Natural killer cell (primary cell): Measurements from ENCODE around the gene EDARADD. TPM values are rescaled to one million over a fixed set of nuclear protein-coding genes. Genes with fewer than 3 reads are reported as not detected.
A peak's percentile ranks its signal among the peaks of the same experiment; 100 is the strongest.
"Not testable (repeated sequence)": the region's sequence is repeated elsewhere in the genome, so short reads cannot be mapped to it uniquely, and the experiment has no call there.

Source experiments
- ATAC-seq, 3 donors: fragments of 150-1000 bp in 2 of 3; fragments of 200-7000 bp in 1 of 3; cut with Tn5 transposase; 1 replicate in 1 of 3; 2 replicates in 2 of 3; pipeline ENCODE4 v1.10.0; 2021; ENCODE audit warnings: mild to moderate bottlenecking in 2 of 3, moderate library complexity in 2 of 3
- DNase-seq, 2 donors: peaks; one replicate each; pipeline versions ENCODE4 v3.0.0 to v3.0.0-alpha.2; 2013 to 2021; ENCODE audit warnings: mixed read lengths in 1 of 2
- H3K27ac ChIP-seq: one replicate; pipeline ENCODE4 v1.5.1; 2013; ENCODE audit warnings: mild to moderate bottlenecking, low read length
- H3K27me3 ChIP-seq: one replicate; pipeline ENCODE4 v1.6.1; 2013; ENCODE audit warnings: low read length; ENCODE audit not compliant: control insufficient read depth, insufficient read depth
- H3K36me3 ChIP-seq: one replicate; pipeline ENCODE4 v1.6.1; 2013; ENCODE audit warnings: low read length; ENCODE audit not compliant: control insufficient read depth, insufficient read depth
- H3K4me1 ChIP-seq: one replicate; pipeline ENCODE4 v1.6.1; 2013; ENCODE audit warnings: low read length; ENCODE audit not compliant: control insufficient read depth, insufficient read depth
- H3K4me3 ChIP-seq: one replicate; pipeline ENCODE4 v1.5.1; 2013; ENCODE audit warnings: low read length
- H3K9me3 ChIP-seq: one replicate; pipeline ENCODE4 v1.6.1; 2013; ENCODE audit warnings: low read length; ENCODE audit not compliant: control insufficient read depth, insufficient read depth
- H3K27ac Mint-ChIP-seq, 2 donors: one replicate each; pipeline ENCODE4 v1.8.0; 2022; ENCODE audit warnings: mild to moderate bottlenecking in 2 of 2, mixed read lengths in 2 of 2, moderate library complexity in 1 of 2
- H3K27me3 Mint-ChIP-seq, 2 donors: one replicate each; pipeline ENCODE4 v1.8.0; 2022; ENCODE audit warnings: low read depth in 2 of 2, mixed read lengths in 2 of 2
- H3K36me3 Mint-ChIP-seq: one replicate; pipeline ENCODE4 v1.8.0; 2022; ENCODE audit warnings: mixed read lengths
- H3K4me1 Mint-ChIP-seq, 2 donors: one replicate each; pipeline ENCODE4 v1.8.0; 2022; ENCODE audit warnings: mixed read lengths in 2 of 2
- H3K4me3 Mint-ChIP-seq: one replicate; pipeline ENCODE4 v1.8.0; 2022; ENCODE audit warnings: mild to moderate bottlenecking, moderate library complexity, mixed read lengths
- H3K9me3 Mint-ChIP-seq, 2 donors: one replicate each; pipeline ENCODE4 v1.8.0; 2022; ENCODE audit warnings: mixed read lengths in 2 of 2
- WGBS: methylation state at CpG from one replicate; pipeline ENCODE4 v1.1.7; 2013; ENCODE audit warnings: missing lambda C conversion rate; ENCODE audit not compliant: insufficient coverage; 5-methylcytosine and 5-hydroxymethylcytosine counted together
- intact Hi-C: fragments of 100-400 bp; cut with micrococcal nuclease; formaldehyde crosslinking; loops from one replicate; pipeline ENCODE4 v1.14.2; 2022
- total RNA-seq, 4 donors: library from RNA; stranded (reverse); fragments of 120-200 nt in 1 of 4; gene quantifications; one replicate each; pipeline versions ENCODE4 v1.2.3 to v1.2.4, GENCODE V29; 2013 to 2022
- TF ChIP-seq, protein P1 (sequence below): fragments of 200-600 bp; IDR thresholded peaks from one replicate; pipeline ENCODE4 v1.8.0; 2022; ENCODE audit warnings: antibody characterized with exemption

EDARADD gene
- total RNA-seq, 3 donors from 2014 or later (not counting 1 experiment from before 2014, with no cell fraction given), result 2.0 to 5.4 (median 2.6) TPM

DNA sequence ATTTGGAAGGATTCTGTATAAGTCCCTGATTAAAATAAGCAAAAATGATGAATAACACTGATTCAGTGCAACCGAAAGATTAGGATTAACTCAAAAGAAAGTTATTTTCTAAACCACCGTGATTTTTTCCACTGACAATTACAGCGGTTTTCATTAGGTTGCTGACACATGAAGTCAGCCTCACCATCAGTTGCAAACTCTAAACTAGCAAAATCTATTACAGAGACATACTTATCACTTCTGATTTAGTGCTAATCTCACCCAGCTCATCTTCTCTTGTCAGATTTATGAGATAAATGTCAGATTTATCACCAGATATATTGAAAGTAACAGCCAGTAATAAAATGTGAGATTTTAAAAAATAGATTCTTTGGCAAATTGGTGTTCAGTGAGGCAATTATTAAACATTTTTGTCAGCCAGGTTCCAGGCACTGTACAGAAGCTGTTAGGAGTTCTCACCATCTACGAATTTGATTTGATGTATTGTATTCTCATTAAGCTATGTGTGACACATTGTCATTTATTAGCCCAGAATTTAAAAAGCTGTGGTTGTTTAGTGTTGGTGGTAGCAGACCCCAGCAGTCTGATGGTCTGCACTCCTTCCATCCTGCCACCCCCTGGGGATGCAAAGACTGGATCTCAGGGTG is 92.4 kb downstream of the EDARADD start:
- H3K4me1 Mint-ChIP-seq, result peaks cover 0 to 4% of the 10 kb centered on the region in 2 donors
- peaks cover under 1% of the 10 kb centered on the region for H3K4me1 ChIP-seq
- no peaks in the 10 kb centered on the region for H3K36me3 Mint-ChIP-seq
- no peak overlapping the region for H3K4me3 ChIP-seq
- intact Hi-C loops, result no loop called here
- 89% methylated on average over 4 of the region's 4 CpGs for WGBS
- no peak overlapping the region for H3K27ac Mint-ChIP-seq
- H3K27me3 ChIP-seq, result no peaks in the 10 kb centered on the region
- DNase-seq, result no peak
- TF ChIP-seq, protein P1, sequence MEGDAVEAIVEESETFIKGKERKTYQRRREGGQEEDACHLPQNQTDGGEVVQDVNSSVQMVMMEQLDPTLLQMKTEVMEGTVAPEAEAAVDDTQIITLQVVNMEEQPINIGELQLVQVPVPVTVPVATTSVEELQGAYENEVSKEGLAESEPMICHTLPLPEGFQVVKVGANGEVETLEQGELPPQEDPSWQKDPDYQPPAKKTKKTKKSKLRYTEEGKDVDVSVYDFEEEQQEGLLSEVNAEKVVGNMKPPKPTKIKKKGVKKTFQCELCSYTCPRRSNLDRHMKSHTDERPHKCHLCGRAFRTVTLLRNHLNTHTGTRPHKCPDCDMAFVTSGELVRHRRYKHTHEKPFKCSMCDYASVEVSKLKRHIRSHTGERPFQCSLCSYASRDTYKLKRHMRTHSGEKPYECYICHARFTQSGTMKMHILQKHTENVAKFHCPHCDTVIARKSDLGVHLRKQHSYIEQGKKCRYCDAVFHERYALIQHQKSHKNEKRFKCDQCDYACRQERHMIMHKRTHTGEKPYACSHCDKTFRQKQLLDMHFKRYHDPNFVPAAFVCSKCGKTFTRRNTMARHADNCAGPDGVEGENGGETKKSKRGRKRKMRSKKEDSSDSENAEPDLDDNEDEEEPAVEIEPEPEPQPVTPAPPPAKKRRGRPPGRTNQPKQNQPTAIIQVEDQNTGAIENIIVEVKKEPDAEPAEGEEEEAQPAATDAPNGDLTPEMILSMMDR, result no peak
- H3K9me3 ChIP-seq, result no peaks in the 10 kb centered on the region
- no peaks in the 10 kb centered on the region for H3K9me3 Mint-ChIP-seq
- H3K27me3 Mint-ChIP-seq, result peaks cover 5 to 15% of the 10 kb centered on the region in 2 donors
- no peak overlapping the region for H3K4me3 Mint-ChIP-seq
- H3K27ac ChIP-seq, result no peak overlapping the region
- ATAC-seq, result no peak
- H3K36me3 ChIP-seq, result no peaks in the 10 kb centered on the region

DNA sequence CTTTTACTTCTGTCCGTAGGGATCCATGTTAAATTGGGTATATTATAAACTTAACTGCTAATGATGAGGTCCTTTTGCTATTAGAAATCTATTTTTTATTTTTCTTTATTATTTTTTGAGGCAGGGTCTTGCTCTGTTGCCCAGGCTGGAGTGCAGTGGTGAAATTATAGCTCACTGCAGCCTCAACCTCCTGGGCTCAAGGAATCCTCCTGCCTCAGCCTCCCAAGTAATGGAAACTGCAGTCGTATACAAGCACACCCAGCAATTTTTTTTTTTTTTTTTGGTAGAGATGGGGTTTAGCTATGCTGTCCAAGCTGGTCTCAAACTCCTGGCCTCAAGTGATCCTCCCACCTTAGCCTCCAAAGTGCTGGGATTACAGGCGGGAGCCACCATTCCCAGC is 95.1 kb downstream of the EDARADD start:
- H3K27ac Mint-ChIP-seq, H3K36me3 Mint-ChIP-seq, H3K4me1 ChIP-seq, H3K4me1 Mint-ChIP-seq, H3K36me3 ChIP-seq, H3K9me3 Mint-ChIP-seq, H3K27me3 ChIP-seq, H3K4me3 Mint-ChIP-seq, intact Hi-C loops, H3K27ac ChIP-seq, H3K9me3 ChIP-seq, ATAC-seq, DNase-seq, H3K4me3 ChIP-seq: not testable (repeated sequence)
- peaks cover 15 to 25% of the 10 kb centered on the region in 2 donors for H3K27me3 Mint-ChIP-seq
- no CpG with 5 or more reads among the region's 3 CpGs for WGBS

DNA sequence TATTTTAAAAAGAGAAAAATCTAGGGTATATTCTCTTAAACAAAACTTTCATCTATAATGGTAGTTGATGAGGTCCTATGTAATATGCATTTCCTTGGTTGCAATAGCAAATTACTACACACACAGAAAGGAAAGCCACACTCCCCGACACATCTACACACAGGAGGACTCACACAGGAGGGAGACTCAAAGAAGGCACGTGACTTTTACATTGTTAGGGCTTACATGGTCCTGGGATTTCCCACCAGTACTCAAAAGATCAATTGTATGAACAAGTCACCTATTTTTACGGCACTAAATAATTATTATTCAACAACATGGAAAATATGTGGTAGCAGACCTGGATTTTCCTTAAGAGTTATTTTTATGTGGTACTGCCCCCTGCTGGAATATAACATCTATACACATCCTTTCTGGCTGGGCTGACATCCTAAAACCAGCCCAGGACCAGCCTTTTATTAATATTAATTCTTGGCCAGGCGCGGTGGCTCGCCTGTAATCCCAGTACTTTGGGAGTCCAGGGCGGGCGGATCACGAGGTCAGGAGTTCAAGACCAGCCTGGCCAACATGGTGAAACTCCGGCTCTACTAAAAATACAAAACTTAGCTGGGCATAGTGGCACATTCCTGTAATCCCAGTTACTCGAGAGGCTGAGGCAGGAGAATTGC is 95.8 kb downstream of the EDARADD start:
- TF ChIP-seq, protein P1, result peak; percentile 79
- intact Hi-C loops, result loop anchor here (1.0 kb wide), 2 partner anchors 381 to 387 kb away; no protein-coding TSS in a partner anchor
- H3K9me3 ChIP-seq, result no peaks in the 10 kb centered on the region
- 62% methylated on average over 10 of the region's 11 CpGs for WGBS
- peaks cover 0 to 7% of the 10 kb centered on the region in 2 donors for H3K4me1 Mint-ChIP-seq
- H3K4me3 ChIP-seq, result no peak overlapping the region
- H3K27me3 ChIP-seq, result no peaks in the 10 kb centered on the region
- no peak overlapping the region for H3K27ac Mint-ChIP-seq
- DNase-seq (peak in 1 of 2 donors; percentile 73), ATAC-seq (peak; percentile 56 to 70 (median 62))
- H3K9me3 Mint-ChIP-seq, result no peaks in the 10 kb centered on the region
- H3K27me3 Mint-ChIP-seq, result peaks cover 17 to 25% of the 10 kb centered on the region in 2 donors
- H3K4me1 ChIP-seq, result peaks cover 4% of the 10 kb centered on the region
- no peaks in the 10 kb centered on the region for H3K36me3 ChIP-seq
- H3K4me3 Mint-ChIP-seq, result no peak overlapping the region
- no peaks in the 10 kb centered on the region for H3K36me3 Mint-ChIP-seq
- H3K27ac ChIP-seq, result no peak overlapping the region

DNA sequence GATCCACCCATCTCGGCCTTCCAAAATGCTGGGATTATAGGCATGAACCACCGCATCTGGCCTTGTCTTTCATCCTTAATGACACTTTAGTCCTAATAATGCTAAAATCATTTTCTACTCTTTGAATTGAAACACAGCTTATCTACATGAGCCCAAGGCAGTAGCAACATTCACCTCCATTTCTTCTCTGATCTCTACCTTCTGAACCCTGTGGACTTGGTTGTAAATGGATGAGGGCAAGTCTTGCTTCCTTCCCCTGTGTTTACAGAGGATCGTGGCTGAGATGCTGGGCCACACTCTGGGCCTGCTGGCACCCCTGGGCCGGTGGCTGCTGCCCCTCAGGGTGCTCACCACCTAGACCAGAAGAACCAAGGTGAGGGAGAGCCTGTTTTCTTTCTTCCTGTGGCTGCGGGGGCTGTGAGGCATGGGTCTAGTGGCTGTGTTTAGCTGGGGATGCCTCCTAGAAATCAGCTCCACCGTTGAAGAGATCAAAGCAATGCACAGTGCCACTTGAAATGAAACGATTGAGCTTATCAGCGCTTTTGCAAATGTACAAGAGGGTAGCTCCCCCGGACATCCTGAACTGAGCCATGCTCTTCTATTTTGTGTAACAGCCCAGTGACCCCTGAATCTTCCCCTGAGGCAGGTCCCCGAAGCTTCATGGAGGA is 97.5 kb downstream of the EDARADD start:
- H3K27me3 Mint-ChIP-seq, result peaks cover 17 to 32% of the 10 kb centered on the region in 2 donors
- 46% methylated on average over 10 of the region's 10 CpGs for WGBS
- no peaks in the 10 kb centered on the region for H3K27me3 ChIP-seq
- H3K9me3 ChIP-seq, result no peaks in the 10 kb centered on the region
- H3K27ac ChIP-seq, result no peak overlapping the region
- no peaks in the 10 kb centered on the region for H3K36me3 Mint-ChIP-seq
- DNase-seq, result no peak
- no peak overlapping the region for H3K4me3 ChIP-seq
- H3K36me3 ChIP-seq, result no peaks in the 10 kb centered on the region
- intact Hi-C loops, result no loop called here
- no peak for ATAC-seq
- H3K4me1 Mint-ChIP-seq, result peaks cover 0 to 7% of the 10 kb centered on the region in 2 donors
- H3K4me1 ChIP-seq, result peaks cover 4% of the 10 kb centered on the region
- no peak overlapping the region for H3K4me3 Mint-ChIP-seq
- TF ChIP-seq, protein P1, result no peak
- H3K9me3 Mint-ChIP-seq, result no peaks in the 10 kb centered on the region
- peak overlapping the region in 1 of 2 donors; percentile 6 for H3K27ac Mint-ChIP-seq
